Inferior parietal cortex (tissue), 1 donor: ENCODE measurements around the gene MCC.

Source experiments
- DNase-seq: peaks from one replicate; pipeline ENCODE4 v3.0.0-alpha.2; 2016; ENCODE audit errors: extremely low spot score

Gene MCC

GRCh38 chr5:113224605-113225065, 263.6 kb downstream of the MCC start:
- no peak for DNase-seq

DNA sequence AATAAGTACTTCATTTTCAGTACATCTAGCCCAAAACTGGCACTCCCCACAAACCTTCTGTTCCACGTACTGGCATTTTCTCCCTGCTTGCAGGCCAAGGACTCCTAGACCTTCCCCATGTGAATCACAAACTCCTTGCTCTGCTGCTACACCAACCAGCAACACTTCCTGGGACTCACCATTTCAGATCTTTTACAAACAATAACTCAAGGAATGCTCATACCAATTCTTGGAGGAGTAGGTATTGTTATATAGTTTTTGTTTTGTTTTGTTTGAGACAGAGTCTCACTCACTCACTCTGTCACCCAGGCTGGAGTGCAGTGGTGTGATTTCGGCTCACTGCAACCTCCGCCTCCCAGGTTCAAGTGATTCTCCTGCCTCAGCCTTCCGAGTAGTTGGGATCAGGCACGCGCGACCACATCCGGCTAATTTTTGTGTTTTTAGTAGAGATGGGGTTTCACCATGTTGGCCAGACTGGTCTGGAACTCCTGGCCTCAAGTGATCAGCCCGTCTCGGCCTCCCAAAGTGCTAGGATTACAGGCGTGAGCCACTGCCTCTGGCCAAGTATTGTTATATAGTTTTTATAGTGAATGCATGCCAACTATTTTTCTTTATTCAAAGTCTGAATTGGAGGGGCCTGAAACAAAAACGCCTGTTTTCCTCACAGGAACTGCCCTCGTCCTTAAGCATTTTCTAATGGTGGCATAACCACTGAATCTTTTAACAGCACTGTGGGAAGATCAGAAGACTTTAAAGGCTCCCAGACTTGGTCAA, 264.2 kb downstream of the MCC start:
- no peak for DNase-seq

- DNase-seq, result no peak
Measured at GRCh38 chr5:113223315-113223714, 264.9 kb downstream of the MCC start.

GRCh38 chr5:113221294-113222176, 266.7 kb downstream of the MCC start:
- no peak for DNase-seq

- no peak for DNase-seq
Measured at GRCh38 chr5:113219695-113220094, 268.6 kb downstream of the MCC start.

DNA sequence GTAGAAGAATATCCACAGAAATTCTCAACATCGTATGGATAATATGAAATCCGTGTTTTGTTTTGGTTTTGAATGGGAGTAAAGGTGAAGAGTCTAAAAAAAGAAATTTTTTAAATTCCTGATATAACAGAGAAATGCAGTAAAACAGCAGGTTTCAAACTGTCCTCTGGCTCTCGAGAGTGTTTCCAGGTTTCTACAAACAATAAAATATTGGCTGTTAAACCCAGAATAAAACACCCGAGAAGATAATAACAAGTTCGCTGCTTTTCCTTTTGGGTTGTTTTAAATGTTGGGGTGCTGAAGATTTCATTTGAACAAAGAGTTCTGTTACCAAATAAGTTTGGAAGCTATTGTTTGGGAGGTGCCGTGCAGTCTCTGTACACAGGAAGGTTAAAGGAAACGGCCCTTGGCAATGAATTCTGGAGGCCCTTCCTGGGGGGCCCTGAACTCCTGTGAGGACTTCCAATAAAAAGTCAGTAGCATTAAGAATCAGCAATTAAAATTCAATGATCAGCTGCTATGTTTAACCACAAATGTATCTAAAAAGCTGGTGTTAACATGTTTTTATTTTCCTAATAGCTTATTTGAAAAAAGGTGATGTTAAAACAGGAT, 269.2 kb downstream of the MCC start:
- DNase-seq, result no peak

GRCh38 chr5:113218200-113218599, 270.1 kb downstream of the MCC start:
- DNase-seq, result no peak

GRCh38 chr5:113217619-113218184, 270.6 kb downstream of the MCC start:
- DNase-seq, result no peak

GRCh38 chr5:113216545-113216944, 271.7 kb downstream of the MCC start:
- no peak for DNase-seq

- DNase-seq, result no peak
Measured at GRCh38 chr5:113215401-113216060, 272.7 kb downstream of the MCC start.

- DNase-seq, result no peak
Measured at GRCh38 chr5:113214606-113215323, 273.5 kb downstream of the MCC start.

- DNase-seq, result peak; percentile 28
Measured at GRCh38 chr5:113213551-113214425, 274.5 kb downstream of the MCC start.

- peak; percentile 45 for DNase-seq
Measured at GRCh38 chr5:113212244-113212920, 275.9 kb downstream of the MCC start.

DNA sequence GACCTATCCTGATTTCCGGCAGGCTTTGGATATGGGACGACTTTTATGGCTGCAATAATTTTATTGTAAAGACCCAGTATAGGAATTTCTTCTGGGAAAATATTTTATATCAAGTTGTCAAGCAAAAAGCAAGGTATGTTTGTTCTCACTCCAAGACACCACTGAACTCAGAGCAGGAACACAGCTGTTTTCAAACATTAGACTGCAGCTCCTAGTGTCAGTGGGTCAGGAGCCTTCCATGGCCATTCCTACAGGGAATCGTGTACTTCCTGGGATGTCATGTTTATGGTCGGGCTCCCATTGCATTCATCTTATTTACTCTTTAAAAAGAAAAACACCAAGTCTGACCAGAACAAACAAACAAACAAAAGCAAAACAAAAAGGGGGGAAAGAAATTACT, 278.8 kb downstream of the MCC start:
- DNase-seq, result no peak

GRCh38 chr5:113205807-113206206, 282.4 kb downstream of the MCC start:
- no peak for DNase-seq

DNA sequence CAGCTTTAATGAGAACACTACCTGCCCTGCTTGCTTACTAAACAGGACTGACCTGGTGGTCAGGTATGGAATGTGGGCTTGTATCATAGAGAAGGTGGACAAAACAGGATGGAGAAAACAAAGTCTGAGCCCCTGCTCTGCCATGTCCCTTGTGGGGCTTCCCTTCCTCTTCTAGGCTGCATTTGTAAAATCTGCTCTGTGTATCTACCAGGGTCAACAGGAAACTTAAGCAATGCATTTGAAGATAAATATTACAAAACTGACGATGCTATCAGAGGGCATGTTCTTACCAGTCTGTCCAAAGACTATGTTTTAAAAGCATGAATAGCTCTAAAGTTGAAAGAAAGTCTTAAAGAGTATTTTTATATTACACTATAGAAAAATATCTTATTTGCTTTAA, 282.9 kb downstream of the MCC start:
- no peak for DNase-seq

- peak; percentile 40 for DNase-seq
Measured at GRCh38 chr5:113204525-113205161, 283.6 kb downstream of the MCC start.

- DNase-seq, result no peak
Measured at GRCh38 chr5:113203916-113204315, 284.3 kb downstream of the MCC start.
